ENCODE results near the gene CTSE. TPM values are rescaled to one million over a fixed set of nuclear protein-coding genes. Genes with fewer than 3 reads are reported as not detected.

Gene CTSE
- total RNA-seq, 3 donors from 2014 or later: 0.32 TPM; not detected in 2

DNA sequence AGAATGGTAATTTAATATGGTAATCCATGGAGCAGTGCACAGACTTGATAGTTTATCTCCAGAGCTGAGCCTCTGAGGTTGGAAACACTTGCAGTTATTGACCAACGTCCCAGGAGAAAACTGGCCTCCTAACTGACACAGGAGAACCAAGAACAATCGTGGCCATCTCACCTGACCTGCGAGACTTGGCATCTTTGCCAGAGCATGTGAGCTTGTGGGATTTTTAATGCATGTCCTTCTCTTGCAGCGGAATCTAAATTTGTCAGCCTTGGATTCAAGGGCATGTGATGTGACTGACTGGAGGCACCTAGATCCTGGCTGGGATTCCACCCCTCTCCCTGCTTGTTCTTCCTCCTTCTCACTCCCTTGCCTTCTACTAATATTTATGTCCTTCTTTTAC is 52.6 kb downstream of the CTSE start:
- Mint-ChIP-seq H3K4me1 (ENCODE audit: low read depth) (no peaks in the 10 kb centered on the region), H3K36me3 (ENCODE audit: insufficient read depth) (no peaks in the 10 kb centered on the region), H3K9me3 (no peaks in the 10 kb centered on the region), H3K4me3 (no peak overlapping the region), H3K27me3 (ENCODE audit: low read depth) (no peaks in the 10 kb centered on the region)
- no peak for DNase-seq
- ATAC-seq: no peak

DNA sequence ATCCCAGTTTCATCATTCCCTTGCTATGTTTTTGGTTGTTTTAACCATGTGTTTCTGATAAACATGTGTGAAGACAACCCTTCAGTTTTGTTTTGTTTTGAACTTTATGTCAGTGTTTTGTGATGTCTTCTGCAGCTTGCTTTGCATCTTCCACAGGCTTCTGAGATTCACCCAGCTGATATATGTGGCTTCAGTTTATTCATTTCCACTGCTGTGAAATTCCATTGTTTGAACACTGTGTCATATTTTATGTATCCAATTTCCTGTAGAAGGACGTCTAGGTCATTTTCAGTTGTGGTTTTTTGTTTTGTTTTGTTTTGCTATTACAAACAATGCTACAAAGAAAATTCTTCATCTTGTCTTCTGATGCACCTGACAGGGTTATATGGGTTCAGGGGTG is 53.2 kb downstream of the CTSE start:
- no peak for ATAC-seq
- no peaks in the 10 kb centered on the region for H3K9me3 Mint-ChIP-seq

DNA sequence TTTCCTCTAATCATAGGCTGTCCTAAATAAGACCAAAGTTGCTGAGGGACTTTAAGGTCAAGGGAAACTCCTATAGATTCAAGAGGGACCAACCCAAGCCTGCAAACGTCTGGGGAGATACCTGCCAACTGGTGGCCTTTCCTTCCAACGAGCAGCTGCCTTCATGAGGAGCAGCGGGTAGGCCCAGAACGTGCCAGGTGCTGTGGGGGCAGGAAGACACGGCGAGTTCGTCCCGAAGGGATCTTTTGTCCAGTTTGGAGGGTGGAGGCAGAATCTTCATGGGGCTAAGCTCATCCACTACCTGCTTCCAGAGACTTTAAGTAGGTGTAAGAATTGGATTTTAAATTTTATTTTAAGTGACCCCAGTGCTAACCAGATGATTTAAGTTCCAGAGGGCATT is 54.5 kb downstream of the CTSE start:
- peaks cover 2% of the 10 kb centered on the region for H3K27me3 Mint-ChIP-seq (ENCODE audit: low read depth)
- H3K36me3 Mint-ChIP-seq (ENCODE audit: insufficient read depth): no peaks in the 10 kb centered on the region
- DNase-seq (no peak), ATAC-seq (no peak)
- H3K4me3 Mint-ChIP-seq: no peak overlapping the region
- no peaks in the 10 kb centered on the region for H3K4me1 Mint-ChIP-seq (ENCODE audit: low read depth)
- no peaks in the 10 kb centered on the region for H3K9me3 Mint-ChIP-seq

More for the DNA sequence above, 53.2 kb downstream of the CTSE start:
- DNase-seq: no peak
- Mint-ChIP-seq H3K36me3 (ENCODE audit: insufficient read depth) (no peaks in the 10 kb centered on the region), H3K4me1 (ENCODE audit: low read depth) (no peaks in the 10 kb centered on the region), H3K27me3 (ENCODE audit: low read depth) (peaks cover 2% of the 10 kb centered on the region), H3K4me3 (no peak overlapping the region)

DNA sequence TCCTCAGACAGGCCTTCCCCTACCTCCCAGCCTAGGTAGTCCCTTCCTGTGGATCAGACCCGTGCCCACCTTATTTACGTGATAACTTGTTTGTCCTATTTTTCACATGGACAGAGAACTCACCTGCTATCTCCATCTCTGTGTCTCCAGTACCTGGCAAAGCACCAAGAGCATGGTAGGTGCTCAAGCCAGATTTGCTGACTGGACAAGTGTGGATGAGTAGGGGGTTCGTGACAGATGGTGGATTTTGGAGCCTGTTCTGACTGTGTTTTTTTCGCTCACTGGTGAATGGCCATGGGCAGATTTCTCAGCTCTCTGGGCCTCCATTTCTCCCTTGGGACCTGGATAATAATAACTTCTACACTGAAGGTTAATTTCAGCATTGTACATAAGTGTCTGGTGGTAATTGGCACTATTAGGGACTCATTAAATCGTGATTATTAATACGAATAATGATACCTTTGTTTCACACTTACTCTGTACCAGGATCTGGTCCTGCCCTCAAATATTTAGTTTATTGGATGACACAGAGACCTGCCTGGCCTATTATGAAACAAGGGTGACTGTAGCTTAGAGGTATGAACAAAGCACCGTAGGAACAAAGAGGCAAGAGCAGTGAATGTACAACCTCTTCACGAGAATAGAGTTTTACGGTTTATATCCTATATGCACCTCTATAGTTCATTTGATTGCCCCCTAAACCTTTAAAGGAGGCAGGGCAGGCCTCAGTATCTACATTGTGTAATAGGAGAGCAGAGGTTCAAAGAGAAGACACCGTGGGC is 56.0 kb downstream of the CTSE start:
- Mint-ChIP-seq H3K9me3 (no peaks in the 10 kb centered on the region), H3K4me1 (ENCODE audit: low read depth) (no peaks in the 10 kb centered on the region), H3K4me3 (no peak overlapping the region), H3K36me3 (ENCODE audit: insufficient read depth) (no peaks in the 10 kb centered on the region), H3K27me3 (ENCODE audit: low read depth) (peaks cover 2% of the 10 kb centered on the region)
- no peak for DNase-seq
- no peak for ATAC-seq

DNA sequence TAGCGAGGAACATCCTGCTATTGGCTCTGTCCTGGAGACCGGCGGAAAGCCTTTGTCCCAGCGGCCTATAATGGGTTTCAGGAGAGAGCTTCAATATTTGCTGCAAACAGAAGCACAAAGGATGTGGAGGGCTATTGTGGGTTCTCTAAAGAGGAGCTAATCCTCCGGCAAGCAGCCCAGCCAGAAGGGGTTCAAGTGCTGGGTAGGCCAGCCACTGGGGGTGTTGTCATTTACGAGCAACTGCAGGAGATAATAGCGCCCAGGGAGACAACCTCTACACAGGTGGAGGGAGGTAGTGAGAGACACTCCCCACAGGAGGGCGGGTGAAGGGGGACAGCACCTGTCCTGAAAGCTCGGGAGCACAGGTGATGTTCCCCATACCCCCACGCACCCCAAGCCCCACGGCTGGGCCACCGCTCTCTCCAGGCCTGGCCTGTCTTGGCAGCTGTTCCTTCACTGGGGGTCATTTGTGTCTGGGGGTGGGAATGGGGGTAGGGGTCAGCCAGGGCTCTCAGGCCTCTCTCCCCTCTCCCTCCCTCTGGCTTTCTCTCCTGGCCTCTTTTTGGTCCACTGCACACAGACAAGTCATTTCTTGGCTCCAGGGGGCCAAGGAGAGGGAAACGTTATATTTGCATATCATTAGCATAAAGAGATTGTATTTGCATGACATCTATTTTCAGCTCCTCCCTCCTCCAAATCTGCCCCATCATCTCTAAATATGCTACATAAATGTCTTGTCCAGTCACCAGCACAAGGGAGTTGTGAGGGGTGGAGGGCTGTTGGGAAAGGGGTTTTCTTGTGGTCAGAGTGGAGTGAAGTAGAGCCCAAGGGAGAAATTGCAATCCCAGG is 58.4 kb downstream of the CTSE start:
- no peak for DNase-seq
- ATAC-seq: no peak
- Mint-ChIP-seq H3K27me3 (ENCODE audit: low read depth) (peaks cover 2% of the 10 kb centered on the region), H3K4me1 (ENCODE audit: low read depth) (no peaks in the 10 kb centered on the region), H3K36me3 (ENCODE audit: insufficient read depth) (no peaks in the 10 kb centered on the region), H3K9me3 (no peaks in the 10 kb centered on the region), H3K4me3 (no peak overlapping the region)

DNA sequence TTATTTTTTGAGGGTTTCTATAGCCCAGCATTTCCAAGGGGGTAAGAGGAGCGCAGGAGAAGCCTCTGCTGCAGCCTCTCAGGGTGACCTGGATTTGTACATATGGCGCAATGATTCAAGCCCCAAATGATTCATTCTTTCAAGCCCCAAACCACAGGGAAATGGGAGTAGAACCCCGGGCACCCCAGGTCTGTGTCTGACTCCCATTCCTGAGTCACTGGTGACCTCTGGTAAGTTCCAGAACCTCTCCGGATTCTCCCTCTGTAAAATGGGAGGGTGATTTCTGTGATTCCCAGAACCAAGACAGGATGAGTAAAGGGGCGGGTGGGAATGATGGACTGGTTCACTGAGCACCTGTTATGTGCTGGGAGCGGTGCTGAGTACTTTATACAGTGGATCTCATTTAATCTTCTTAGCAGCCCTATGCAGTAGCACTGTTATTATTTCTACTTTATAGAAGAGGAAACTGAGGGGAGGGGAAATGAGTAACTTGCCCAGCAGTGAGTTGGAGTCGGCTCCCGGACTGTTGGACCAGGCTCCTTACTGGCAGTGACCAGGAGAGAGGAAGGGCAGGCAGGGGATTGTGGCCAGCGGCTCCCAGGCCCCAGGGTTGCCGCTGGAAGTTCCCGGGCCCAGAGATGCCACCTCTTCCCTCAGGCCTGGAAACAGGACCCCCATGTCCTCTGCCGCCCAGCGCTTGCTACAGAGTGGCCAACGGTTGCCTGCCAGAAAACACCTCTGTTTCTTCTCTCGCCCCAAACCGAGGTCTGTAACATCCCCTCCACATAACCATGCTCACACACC is 60.1 kb downstream of the CTSE start:
- no peaks in the 10 kb centered on the region for H3K36me3 Mint-ChIP-seq (ENCODE audit: insufficient read depth)

DNA sequence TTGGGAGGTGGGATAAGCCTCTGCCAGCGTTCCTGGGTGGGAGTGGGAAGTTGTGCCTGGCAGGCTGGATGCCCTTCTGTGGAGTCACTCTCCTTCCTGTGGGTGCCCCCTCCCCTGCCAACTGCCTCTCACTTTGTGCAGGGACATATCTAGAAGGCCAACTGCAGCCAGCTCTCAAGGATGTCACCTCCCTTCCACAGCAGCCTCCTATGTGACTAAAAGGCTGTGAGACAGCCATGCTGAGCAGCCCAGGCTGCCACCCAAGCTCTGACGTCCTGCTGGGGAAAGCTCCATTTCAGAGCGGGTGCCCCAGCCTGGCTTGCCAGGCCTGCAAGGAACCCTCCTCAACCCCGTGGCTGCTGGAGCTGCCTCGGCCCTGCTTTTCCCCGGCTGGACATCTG is 60.9 kb downstream of the CTSE start:
- no peaks in the 10 kb centered on the region for H3K36me3 Mint-ChIP-seq (ENCODE audit: insufficient read depth)
- no peak for ATAC-seq
- no peaks in the 10 kb centered on the region for H3K4me1 Mint-ChIP-seq (ENCODE audit: low read depth)
- peaks cover 10% of the 10 kb centered on the region for H3K27me3 Mint-ChIP-seq (ENCODE audit: low read depth)
- no peak overlapping the region for H3K4me3 Mint-ChIP-seq
- no peak for DNase-seq
- H3K9me3 Mint-ChIP-seq: no peaks in the 10 kb centered on the region

More for the DNA sequence above, 60.1 kb downstream of the CTSE start:
- ATAC-seq: no peak
- Mint-ChIP-seq H3K4me3 (no peak overlapping the region), H3K27me3 (ENCODE audit: low read depth) (peaks cover 10% of the 10 kb centered on the region), H3K9me3 (no peaks in the 10 kb centered on the region), H3K4me1 (ENCODE audit: low read depth) (no peaks in the 10 kb centered on the region)
- DNase-seq: no peak

DNA sequence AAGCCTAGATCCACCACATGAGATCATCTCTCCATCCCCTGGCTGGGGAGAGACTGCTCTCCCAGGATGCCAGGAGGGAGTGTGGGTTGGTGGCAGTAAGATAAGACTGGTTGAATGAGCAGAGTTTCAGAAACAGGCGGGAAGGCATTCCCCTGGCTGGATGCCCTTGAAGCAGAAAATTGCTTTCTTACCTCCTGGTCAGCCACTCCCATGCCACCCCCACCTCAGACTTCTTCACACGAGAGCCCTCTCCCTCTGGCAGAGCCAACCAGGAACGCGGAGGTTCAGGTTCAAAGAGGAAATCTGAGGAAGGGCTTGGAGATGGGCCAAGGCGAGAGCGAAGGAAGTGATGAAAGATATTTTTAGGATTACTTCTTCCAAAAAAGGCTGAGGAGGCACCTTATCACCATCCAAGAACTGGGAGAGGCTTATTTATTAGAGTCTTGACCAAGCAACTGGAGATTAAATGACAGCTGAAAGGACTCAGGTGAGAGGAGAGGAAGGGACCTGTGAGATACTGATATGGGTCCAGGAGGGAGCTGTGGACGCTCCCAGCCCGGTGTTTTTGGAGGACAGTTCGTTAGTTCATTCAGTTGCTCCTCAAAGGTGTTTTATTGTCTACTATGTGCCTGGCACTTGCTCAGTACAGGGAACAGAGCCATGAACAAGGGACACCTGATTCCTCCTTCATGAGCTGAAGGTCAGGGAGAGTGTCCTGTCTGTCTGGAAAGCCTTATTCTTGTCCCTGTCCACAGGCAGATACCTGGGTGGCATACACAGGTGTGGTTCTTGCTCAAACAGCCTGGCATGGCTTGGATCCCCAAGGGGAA is 61.5 kb downstream of the CTSE start:
- no peak overlapping the region for H3K4me3 Mint-ChIP-seq
- DNase-seq (no peak), ATAC-seq (no peak)
- peaks cover 10% of the 10 kb centered on the region for H3K27me3 Mint-ChIP-seq (ENCODE audit: low read depth)
- no peaks in the 10 kb centered on the region for H3K36me3 Mint-ChIP-seq (ENCODE audit: insufficient read depth)
- H3K4me1 Mint-ChIP-seq (ENCODE audit: low read depth): no peaks in the 10 kb centered on the region
- no peaks in the 10 kb centered on the region for H3K9me3 Mint-ChIP-seq

DNA sequence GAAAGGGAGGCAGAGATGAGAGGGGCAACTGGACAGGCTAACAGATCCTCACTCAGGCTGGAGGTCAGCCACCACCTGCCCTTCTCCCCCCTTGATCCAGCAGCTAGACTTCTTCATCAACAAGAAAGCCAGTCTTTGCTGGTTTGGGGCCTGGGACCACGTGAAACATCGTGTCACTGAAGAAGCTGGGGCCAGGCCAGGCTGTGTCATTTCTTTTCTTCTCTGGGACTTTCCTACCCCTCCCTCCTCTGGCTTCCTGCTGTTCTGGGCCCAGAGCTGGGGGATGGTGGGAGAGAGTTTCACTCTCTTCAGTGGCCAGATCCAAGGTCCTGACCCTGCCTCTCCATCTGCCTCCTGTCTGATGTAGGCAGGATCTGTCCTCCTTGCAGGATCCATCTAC is 62.3 kb downstream of the CTSE start:
- Mint-ChIP-seq H3K27me3 (ENCODE audit: low read depth) (peaks cover 10% of the 10 kb centered on the region), H3K36me3 (ENCODE audit: insufficient read depth) (no peaks in the 10 kb centered on the region), H3K9me3 (no peaks in the 10 kb centered on the region), H3K4me1 (ENCODE audit: low read depth) (no peaks in the 10 kb centered on the region), H3K4me3 (no peak overlapping the region)
- ATAC-seq: no peak
- no peak for DNase-seq

DNA sequence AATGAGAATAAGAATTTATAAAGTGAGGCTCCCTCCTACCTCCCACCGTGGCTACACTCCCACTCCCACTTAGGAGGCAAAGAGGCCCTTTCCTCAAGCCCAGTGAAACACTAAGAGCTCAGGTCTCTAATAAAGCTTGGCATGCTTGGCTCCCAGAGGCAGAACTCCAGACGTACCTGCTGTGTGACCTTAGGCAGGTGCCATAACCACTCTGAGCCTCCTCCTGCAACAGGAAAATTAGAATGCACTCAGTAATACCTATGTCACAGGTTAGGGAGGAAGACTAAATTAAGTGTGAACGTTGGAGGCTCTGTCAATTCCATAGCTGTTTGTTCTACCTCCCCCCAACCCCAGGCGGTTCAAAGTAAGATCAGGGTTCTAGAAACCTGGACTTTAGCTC is 63.9 kb downstream of the CTSE start:
- no peaks in the 10 kb centered on the region for H3K36me3 Mint-ChIP-seq (ENCODE audit: insufficient read depth)
- H3K4me3 Mint-ChIP-seq: no peak overlapping the region
- peaks cover 8% of the 10 kb centered on the region for H3K27me3 Mint-ChIP-seq (ENCODE audit: low read depth)
- no peak for ATAC-seq
- H3K9me3 Mint-ChIP-seq: no peaks in the 10 kb centered on the region
- H3K4me1 Mint-ChIP-seq (ENCODE audit: low read depth): no peaks in the 10 kb centered on the region
- DNase-seq: no peak

Other genes with a start within 250 kb of the CTSE start
- 10 to 100 TPM; 14.6 to 23.0 (median 19.0) TPM for gene RAB29, start 248.4 kb downstream of the CTSE start, total RNA-seq
- 10 to 100 TPM; 32.2 to 36.6 (median 32.4) TPM for gene SLC41A1, start 210.7 kb downstream of the CTSE start, total RNA-seq
- gene PM20D1, start 173.8 kb downstream of the CTSE start, total RNA-seq: under 1 TPM in 2 of 3 donors, not detected in 1; 0.20 to 0.24 TPM
- not detected for gene SLC26A9, start 80.4 kb downstream of the CTSE start, total RNA-seq
- under 1 TPM in 2 of 3 donors, not detected in 1; 0.05 to 0.24 TPM for gene RAB7B, start 20.5 kb downstream of the CTSE start, total RNA-seq
- not detected for gene RHEX, start 29.3 kb upstream of the CTSE start, total RNA-seq
- not detected for gene AVPR1B, start 93.5 kb upstream of the CTSE start, total RNA-seq
- 1 to 10 TPM; 5.4 to 6.3 (median 5.4) TPM for gene FAM72A, start 178.9 kb upstream of the CTSE start, total RNA-seq
- 10 to 100 TPM; 16.5 to 25.1 (median 23.3) TPM for gene SRGAP2, start 179.6 kb upstream of the CTSE start, total RNA-seq

All from activated T-cell treated with anti-CD3 and anti-CD28 coated beads, Interleukin-2, amount 50 U/mL, for 4 hours (primary cell).